ENCODE data around the gene ERC2.
"Not testable (repeated sequence)": the region's sequence is repeated elsewhere in the genome, so short reads cannot be mapped to it uniquely, and the experiment has no call there.

Gene ERC2

DNA sequence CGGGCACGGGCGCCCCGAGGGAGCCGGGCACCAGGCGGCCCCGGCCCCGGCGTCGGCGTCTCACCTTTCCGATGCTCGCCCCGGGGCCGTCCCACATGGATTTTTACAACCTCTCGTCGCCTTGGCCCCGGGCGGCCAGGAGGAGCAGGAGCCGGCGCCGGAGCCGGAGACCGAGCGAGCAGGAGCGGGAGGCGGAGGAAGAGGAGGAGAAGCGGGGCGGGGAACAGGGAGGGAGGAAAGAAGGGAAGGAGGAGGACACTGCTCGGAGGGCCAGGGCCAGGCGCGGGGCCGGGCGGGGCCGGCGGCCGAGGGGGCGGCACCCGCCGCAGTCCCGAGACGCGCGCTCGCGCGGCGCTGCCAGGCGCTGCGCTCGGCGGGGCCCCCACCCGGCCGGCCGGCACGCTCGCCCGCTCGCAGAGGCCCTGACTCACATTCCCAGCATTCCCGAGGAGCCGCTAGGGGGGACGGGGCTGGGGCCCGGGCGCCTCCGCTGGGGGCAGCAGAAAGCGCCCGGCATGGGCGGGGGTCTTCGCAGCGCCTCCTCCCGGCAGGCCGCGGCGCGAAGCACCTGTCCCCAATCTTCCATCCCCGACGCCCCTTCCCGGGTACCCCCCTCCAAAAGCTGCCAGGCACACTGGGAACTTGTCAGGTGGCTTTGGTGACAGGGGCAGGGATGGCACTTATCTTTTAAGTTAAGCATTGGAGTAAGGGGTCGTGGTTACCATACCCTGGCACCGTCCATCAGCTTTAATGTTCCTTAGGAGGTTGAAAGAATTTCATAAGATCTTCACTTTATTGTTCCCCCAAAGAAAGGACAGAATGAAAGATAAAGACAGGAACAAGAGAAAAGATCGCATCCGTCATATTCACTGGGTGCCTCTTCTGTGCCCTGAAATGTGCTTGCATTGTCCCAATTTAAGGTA lies at the start of gene ERC2:
Gene ERC2, minus strand, starts transcription at position 284 of the 923 bp plus-strand sequence.
- no peak for FAIRE-seq

DNA sequence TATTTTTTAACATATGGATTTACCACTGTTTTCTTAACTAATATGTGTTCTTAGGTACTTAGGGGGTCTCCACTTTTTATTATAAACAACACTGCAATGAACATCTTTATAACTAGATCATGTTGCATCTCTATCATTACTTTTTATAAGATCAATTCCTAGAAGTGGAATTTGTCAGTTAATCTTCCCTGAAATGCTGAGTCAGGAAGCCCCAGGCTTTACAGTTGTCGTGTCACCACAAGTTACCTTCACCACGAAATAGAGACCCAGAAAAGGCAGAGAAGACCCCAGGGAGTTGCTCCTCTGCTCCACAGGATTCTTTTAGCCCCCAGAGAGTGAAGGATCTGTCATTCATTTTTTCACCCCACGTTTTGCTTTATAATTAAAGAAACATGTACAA lies 34.5 kb upstream of the ERC2 start:
- FAIRE-seq, result no peak

DNA sequence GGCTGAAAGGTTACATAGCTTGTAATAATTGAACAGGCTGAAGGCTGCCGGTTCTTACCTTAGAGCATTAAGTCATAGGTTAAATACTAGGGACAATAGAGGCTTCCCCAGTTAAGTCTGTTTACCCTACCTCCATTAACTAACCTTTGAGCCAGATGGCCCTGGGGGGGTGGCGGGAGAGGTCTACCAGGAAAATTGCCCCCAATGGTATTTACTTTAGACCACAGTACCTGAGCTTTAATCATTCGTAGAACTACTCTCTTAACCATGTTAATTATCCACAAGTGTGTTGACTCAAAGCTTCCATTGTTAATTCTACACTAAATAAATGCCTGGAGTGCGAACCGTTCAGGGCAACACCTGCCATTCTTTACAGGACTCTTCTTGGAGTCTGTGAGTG lies 28.1 kb upstream of the ERC2 start:
- FAIRE-seq, result not testable (repeated sequence)

DNA sequence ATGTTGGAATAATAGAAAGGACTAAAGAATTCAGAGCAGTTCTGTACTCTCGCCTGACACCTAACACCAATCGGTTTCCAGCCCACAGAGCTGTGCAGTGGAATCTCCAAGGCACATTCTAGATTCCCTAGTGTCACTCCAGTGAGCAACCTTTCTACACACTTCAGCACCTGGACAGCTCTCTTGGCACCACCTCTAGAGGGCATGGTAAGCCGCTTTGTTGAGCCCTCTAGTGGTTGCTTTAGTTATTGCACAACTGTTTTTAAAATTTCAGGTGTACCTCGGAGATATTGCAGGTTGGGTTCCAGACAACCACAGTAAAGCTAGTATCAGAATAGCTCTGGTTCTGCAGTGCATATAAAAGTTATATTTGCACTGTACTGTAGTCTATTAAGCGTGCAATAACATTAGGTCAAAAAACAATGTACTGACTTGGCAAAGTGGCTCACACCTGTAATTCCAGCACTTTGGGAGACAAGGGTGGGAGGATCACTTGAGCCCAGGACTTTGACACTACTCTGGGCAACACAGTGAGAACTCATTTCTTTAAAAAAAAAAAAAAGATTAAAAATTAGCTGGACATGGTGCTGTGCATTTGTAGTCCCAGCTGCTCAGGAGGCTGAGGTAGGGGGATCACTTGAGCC lies 26.5 kb upstream of the ERC2 start:
- FAIRE-seq, result no peak

DNA sequence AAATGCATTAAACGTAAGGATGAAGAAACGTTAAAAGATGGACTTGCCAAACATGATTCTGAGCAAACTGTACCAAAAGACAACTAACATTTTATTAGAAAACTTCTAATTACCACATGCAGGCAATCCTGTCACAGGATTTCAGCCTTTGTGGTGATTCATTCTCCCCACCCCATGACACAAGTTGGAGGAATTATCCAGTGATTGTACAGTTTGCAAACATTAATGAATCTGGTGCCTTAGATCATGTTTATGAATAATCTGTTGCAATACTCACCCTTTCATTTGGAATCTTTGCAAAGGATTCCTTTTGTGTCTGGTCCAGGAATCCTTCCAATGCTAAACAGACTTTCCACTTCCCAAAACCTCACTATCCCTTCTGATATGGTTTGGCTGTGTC lies 23.3 kb upstream of the ERC2 start:
- no peak for FAIRE-seq

DNA sequence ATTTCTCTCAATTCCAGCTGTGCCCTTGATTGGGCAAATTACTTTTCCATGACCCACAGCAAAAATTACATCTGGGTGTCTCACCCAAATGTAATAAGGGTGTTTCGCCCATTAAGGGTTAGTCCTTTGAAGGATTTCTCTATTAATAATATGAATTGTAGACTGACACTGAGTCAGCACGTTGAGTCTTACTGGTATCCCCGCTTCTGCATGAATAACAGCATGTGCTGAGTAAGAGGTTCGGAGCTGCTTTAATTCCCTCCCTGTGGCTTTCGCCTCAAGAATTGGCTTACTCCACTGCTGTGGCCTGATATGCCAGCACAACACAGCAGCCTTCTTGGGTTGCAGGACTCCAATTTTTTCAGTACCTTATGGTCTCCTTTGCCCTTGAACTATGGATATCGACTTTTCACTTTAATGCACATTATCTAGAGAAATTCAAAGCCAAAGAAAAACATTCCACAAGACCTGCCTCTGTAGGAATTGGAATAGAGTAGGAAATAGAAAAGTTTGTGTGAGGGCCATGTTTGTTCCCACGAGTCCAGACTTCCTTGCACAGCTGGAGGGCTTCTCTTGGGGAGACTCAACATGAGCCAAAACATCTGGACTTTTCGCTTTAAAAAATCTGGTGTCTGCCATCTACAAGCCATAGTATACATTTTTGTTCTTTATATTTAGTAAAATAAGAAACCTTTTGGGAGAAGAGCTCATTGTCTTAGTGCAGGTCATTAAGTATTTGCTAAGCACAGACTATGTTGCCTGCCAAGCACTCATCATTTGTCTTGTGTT lies 20.7 kb upstream of the ERC2 start:
- FAIRE-seq, result no peak

DNA sequence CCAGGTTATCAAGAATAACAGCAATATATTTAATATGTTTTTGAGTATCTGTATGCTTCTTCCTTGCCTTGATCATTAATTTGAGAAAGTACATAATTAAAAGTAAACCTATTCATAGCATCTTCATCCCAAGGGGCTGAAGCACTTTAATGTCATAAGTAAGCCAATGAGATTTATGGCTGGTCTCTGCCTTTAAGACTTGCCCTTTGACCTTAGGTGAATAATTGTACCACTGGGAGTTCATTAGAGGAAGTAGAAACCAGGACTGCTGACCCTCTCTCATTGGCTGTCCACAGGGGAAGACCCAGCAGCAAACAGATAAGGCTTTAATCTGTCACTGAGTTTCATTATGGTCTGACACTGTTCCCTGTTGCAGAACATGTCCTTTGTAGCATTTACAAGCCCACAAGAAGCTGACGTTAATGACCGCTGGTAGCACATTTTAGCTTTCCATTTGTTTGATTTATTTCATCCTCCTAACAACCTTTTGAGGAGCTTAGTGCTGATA lies 16.3 kb upstream of the ERC2 start:
- FAIRE-seq, result no peak

DNA sequence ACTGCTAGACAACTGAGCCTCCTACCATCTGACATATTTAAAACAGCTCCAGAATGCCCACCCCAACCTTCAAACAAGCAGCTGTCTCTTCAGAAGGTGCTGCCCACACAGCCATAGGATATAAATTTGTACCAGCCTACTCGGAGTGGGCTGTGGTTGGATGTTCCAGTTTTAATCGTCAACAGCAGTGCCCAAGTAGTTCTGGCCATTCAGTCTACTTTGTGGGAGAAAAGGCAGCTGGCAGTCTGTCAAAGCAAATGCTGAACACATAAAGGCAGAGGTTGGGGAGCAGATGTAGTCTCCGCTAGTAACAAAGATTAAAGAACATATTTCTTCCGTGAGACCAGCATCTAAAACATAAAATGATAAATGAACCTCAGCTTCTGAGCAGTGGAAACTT lies 15.9 kb upstream of the ERC2 start:
- no peak for FAIRE-seq

DNA sequence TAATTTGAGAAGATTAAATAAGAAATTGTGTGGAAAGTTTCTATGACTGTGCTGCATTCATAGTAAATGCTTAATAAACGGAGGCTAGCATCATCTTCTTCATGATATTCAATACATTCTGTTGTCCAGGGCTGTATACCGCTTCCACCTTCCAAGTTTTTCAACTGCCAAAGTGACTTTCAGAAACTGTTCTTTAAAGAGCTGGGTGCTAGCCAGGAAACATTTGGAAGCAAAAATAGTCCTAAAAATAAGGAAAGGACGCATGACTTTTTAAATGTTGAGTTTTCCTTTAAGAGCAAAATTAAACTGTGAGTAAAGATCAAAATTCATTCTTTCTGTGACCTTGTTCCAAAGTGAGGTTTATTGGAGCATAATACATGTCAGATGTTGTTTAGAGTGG lies 9.4 kb upstream of the ERC2 start:
- no peak for FAIRE-seq

DNA sequence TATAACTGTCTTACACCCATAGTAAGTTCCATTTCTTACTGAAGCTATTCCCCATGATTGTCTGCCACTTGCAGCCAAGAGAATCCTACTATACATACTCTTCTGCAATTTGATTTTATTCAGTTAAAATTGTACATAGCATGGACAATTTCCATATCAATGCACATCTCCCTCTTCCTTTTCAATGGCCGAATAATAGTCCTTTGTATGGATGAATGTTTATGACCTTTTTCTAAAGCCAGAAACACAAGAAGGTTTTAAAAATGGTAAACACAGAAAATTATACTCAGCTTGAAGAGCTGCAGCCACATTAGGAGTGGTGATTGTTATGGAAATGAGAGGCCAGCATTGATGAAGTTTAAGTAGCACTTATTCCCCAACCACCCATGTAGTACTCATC lies 8.5 kb upstream of the ERC2 start:
- no peak for FAIRE-seq

DNA sequence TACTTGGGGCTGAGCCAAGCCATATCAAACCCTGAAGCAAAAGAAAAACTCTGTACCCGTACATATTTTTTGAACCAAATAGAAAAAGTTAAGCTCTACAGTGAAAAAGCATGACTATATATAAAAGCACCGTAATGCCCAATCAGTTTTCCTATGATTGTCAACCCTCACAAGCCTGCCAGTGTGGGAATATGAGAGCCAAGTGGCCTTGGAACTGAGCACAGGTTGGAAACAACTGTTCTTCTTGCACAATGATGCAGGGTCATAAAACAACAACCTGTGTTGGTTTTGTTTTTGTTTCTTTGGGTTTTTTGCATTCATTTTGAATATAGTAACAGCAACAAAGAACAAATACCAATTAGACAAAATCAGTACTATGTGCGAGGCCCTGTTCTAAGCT lies 3.5 kb upstream of the ERC2 start:
- FAIRE-seq, result no peak

DNA sequence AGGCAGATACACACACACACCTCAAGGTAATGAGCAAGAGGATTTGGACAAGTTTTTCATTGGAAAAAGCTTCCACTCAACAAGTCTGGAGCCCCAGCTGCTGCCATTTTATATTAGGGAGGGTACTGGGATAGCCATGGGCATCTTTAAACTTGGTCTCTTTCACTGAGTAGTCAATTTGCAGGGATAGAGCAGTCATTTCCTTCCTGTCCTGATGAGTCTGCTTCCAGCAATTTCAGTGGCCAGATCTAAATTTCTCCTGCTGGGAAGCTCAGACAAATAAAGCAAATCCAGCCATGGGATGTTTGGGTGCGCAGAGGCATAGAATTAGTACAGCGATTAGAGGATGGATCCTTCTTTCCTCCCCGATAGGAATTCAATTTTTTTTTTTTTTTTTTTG lies 874 bp upstream of the ERC2 start:
- no peak for FAIRE-seq

DNA sequence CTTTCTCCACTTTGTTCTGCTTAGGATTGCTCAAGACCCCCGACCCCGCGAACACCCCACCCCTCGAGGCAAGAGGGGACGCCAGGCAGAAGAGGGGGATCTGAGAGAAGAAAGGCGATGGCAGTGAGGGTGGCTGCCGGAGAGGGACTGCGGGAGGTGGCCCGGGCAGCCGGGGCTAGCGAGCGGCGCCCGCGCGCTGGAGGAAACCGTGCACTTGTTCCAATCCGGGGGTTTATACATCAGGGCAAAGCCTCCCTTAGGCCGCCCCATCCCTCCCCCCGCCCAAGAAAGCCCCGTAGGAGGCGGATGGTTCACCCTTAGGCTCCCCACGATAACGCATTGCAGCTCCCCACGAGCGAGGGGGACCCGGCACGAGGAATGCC lies 475 bp downstream of the ERC2 start:
- FAIRE-seq, result no peak

DNA sequence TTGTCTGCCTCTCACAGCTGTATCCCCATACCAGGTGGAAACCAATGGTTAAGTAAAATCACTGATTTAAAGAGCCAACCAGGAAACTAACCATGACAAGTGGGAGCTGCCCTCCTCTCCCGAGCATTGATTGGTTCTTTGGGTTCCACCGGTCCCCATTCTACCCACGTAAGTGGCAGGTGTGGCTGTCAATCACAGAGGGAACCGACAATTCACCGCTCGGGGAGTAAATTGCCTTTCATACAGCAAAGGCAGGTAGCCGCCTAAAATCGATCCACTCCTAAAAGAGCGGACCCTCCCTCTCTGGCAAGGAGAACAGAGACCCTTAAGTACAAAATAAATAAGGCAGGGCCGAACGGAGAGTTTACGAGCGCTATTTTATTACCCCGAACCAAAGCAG lies 1.2 kb downstream of the ERC2 start:
- FAIRE-seq, result no peak

DNA sequence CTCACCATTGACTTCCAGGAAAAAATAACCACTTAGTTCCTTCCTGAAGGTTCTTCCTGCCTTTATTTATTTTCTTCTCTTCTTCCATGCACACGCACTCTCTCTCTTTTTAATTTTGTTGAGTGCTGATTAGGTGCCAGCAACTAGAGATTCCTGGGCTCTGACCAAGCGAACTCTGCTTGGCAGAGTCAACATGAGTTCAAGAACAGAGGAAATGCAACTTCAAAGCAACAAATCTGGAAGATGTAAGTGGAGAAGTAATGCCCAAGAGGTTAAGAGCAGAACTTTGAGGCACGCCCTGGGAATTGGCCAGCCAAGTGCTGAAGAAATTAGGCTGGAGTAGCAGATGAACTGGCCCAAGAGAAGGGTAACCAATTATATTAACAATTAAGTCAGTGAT lies 8.5 kb downstream of the ERC2 start:
- FAIRE-seq, result no peak

DNA sequence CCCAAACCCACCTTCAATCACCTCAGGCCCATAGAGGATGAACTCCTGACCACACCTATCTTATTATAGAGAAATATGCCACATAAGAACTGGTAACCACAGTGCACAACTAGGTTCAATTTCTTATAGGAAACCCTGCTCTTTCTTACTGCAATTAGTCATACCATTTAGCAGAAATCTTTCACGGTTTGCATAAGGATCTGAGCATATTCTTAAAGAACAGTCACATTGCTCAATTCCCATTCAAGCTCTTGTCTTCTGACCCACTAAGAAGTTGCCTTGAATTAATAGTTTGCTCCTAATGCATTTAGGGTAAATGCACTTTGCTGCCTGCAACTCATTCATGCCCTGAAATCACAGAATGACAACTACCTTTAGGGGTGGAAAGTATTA lies 9.2 kb downstream of the ERC2 start:
- no peak for FAIRE-seq

DNA sequence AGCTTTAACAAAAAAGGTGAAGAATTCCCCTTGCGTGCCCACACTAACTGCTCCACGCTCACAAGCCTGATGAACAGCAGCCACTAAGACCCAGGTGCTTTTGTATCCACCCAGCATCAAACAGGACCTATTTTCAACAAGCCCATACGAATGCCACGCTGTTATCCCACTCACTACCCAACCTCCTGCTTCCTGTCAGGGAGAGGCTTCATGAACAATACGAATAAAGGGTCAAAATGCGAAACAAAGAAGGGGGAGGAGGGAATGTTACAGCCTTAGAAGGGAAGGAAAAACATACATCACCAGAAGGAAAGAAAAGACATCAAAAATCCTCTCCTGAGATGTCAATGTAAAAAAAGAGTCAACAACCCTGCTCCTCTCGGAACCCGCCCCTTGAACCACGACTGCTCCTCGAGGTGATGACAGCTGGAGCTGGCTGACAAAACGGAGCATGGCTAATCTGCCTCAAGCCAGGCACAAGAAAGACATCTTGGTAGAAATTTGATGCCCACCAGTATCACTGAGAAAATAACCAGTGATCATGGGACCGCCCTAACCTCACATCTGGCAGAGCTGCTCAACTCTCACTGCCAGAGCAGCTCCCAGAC lies 9.7 kb downstream of the ERC2 start:
- FAIRE-seq, result no peak

DNA sequence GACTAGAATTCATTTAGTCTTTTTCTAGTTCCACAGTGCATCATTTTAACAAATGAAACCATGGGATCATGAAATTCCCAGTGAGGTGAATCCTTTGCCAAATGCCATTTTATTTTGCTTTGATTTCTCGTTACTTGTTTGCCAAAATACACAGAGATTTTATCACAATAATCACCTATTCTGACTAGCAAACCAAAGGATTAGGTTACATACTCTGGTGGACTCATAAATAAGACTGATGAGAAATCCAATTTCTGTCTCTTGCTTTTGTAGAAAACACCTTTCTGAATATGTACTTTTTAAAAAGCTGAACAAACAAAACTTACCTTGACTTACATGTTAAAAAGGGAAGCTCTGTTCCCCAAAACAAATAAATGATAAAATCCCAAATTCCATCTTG lies 12.2 kb downstream of the ERC2 start:
- FAIRE-seq, result no peak

DNA sequence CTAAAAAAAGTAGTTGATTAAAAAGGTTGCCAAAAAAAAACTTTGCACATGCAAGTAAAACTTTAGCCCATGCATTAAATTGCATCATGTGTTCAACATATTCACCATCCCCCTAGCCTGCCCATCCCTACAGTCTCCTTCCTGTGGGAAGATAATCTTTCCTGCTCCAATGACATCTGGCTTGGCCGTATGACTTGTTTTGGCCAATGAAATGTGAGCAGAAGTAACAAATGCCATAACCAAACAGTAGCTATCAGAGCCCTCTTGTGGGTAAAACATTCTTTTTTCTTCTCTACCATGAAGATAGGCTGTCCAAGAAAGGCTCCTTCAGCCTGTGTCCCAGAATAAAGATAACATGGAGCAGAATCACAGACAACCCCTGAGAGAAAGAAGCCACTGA lies 15.3 kb downstream of the ERC2 start:
- FAIRE-seq, result no peak

DNA sequence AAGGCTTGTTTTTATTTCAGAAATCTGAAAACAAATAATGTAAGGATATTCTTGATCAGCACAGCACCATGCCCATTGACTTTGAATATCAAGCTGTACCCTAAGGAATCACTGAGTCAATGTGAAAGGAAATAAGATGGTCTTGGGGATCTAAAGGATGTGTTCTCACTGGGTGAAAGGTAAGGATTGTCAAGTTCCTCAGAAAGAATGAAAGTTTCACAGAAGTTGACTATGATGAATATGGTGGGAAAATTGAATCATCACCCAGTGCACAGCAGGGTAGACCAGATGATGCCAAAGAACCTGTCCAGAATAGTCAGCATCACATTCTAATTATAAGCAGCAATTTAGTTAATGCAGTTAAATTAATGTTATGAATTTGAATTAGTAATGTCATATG lies 16.2 kb downstream of the ERC2 start:
- no peak for FAIRE-seq

DNA sequence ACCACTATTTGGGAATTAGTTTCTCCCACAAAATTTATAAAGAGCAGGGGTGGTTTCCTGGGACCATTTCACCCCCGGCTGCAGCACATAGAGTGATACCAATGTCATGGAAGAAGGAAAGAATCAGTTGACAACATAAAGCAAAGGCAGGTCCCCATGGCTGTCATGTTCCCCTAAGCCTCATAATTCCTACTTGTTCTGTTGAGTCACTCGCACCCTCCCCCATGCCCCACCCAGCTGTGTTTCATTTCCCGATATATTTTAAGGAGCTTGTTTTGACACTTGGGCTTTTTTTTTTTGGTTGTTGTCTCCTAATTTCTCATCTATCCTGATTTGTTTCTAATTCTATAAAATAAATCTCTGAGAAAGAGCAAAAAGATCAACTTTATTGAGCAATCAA lies 24.9 kb downstream of the ERC2 start:
- FAIRE-seq, result no peak

DNA sequence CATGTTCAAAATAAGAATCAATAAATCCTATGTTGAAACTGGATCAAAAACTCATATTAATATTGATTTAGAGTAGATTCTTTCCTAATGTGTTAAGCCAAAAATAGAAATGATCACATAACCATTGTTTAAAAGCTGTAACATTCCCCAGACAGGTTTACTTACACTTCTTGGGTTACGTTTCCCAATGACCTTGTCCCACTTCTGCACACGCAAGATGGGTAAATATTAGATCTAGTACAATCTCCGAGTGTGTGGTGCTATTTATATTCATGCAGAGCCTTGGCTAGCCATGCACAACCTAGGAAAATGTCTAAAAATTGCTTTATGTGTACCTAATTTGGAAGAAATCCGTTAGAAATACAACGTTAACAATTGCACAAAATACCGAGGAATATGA lies 39.6 kb downstream of the ERC2 start:
- FAIRE-seq, result no peak

DNA sequence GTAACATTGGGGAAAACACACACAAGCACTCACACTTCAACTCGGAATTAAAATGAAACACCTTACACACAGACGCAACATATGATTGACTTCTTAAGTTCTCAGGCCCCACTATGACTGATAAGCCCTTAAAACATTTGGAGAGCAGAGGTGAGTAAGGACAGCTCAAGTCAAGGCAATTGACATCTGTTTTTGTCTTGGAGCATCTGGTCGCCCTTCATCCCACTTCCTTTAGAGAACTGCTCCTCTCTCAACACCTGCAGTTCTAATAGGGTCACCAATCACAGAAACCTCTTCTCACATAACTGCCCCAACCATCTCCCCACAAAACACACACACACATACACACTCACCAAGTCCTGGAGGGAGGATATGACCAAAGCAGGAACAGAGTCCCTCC lies 43.4 kb downstream of the ERC2 start:
- FAIRE-seq, result no peak

Data from TTC549 (cell line).